Adipocyte (in vitro differentiated cells): ENCODE measurements around the gene RTN1.

Experiments
- DNase-seq: peaks from one replicate; pipeline ENCODE4 v3.0.0-alpha.2; 2015; ENCODE audit warnings: low read depth
- H3K27me3 ChIP-seq: replicated peaks from 2 replicates; pipeline ENCODE4 v1.7.0; 2013; ENCODE audit warnings: mild to moderate bottlenecking, low read length, moderate library complexity; ENCODE audit not compliant: control insufficient read depth, insufficient read depth
- H3K36me3 ChIP-seq: 2 replicates; pipeline ENCODE4 v1.7.0; 2013; ENCODE audit warnings: low read length, mild to moderate bottlenecking, moderate library complexity; ENCODE audit not compliant: control insufficient read depth, insufficient read depth, severe bottlenecking
- H3K4me1 ChIP-seq: 2 replicates; pipeline ENCODE4 v1.7.0; 2013; ENCODE audit warnings: mild to moderate bottlenecking, low read length, moderate library complexity; ENCODE audit not compliant: control insufficient read depth, insufficient read depth
- H3K4me3 ChIP-seq: 2 replicates; pipeline ENCODE4 v1.7.0; 2013; ENCODE audit warnings: mild to moderate bottlenecking, low read length, moderate library complexity
- H3K9ac ChIP-seq: 2 replicates; pipeline ENCODE4 v1.7.0; 2013; ENCODE audit warnings: mild to moderate bottlenecking, low read length, moderate library complexity
- H3K9me3 ChIP-seq: 2 replicates; pipeline ENCODE4 v1.7.0; 2013; ENCODE audit warnings: mild to moderate bottlenecking, low read length, moderate library complexity; ENCODE audit not compliant: control insufficient read depth

The RTN1 gene

GRCh38 chr14:59848671-59849070 lies 21.9 kb downstream of the RTN1 start:
- H3K36me3 ChIP-seq, result no peaks in the 10 kb centered on the region
- no peak for DNase-seq
- no peak overlapping the region for H3K4me3 ChIP-seq
- no peak overlapping the region for H3K9ac ChIP-seq
- no peaks in the 10 kb centered on the region for H3K27me3 ChIP-seq
- H3K4me1 ChIP-seq, result no peaks in the 10 kb centered on the region
- H3K9me3 ChIP-seq, result no peaks in the 10 kb centered on the region

- Histone ChIP-seq H3K4me1 (no peaks in the 10 kb centered on the region), H3K9ac (no peak overlapping the region), H3K4me3 (no peak overlapping the region), H3K9me3 (no peaks in the 10 kb centered on the region), H3K27me3 (no peaks in the 10 kb centered on the region), H3K36me3 (no peaks in the 10 kb centered on the region)
- no peak for DNase-seq
These were observed 22.9 kb downstream of the RTN1 start for GRCh38 chr14:59847711-59848110.

GRCh38 chr14:59846595-59846994 lies 24.0 kb downstream of the RTN1 start:
- Histone ChIP-seq H3K4me3 (no peak overlapping the region), H3K9me3 (no peaks in the 10 kb centered on the region), H3K27me3 (no peaks in the 10 kb centered on the region), H3K4me1 (no peaks in the 10 kb centered on the region), H3K9ac (no peak overlapping the region), H3K36me3 (no peaks in the 10 kb centered on the region)
- no peak for DNase-seq

- DNase-seq, result no peak
- no peaks in the 10 kb centered on the region for H3K9me3 ChIP-seq
- no peaks in the 10 kb centered on the region for H3K27me3 ChIP-seq
- H3K4me3 ChIP-seq, result no peak overlapping the region
- H3K4me1 ChIP-seq, result no peaks in the 10 kb centered on the region
- no peak overlapping the region for H3K9ac ChIP-seq
- no peaks in the 10 kb centered on the region for H3K36me3 ChIP-seq
These were observed 25.3 kb downstream of the RTN1 start for GRCh38 chr14:59845245-59845644.

GRCh38 chr14:59844186-59844812 lies 26.3 kb downstream of the RTN1 start:
- Histone ChIP-seq H3K9ac (no peak overlapping the region), H3K4me3 (no peak overlapping the region), H3K36me3 (no peaks in the 10 kb centered on the region), H3K27me3 (no peaks in the 10 kb centered on the region), H3K9me3 (no peaks in the 10 kb centered on the region), H3K4me1 (no peaks in the 10 kb centered on the region)
- no peak for DNase-seq

GRCh38 chr14:59836116-59836515 lies 34.5 kb downstream of the RTN1 start:
- no peak for DNase-seq
- H3K36me3 ChIP-seq, result no peaks in the 10 kb centered on the region

GRCh38 chr14:59832653-59833294 lies 37.8 kb downstream of the RTN1 start:
- H3K4me1 ChIP-seq, result peaks cover 13% of the 10 kb centered on the region
- no peaks in the 10 kb centered on the region for H3K27me3 ChIP-seq
- H3K4me3 ChIP-seq, result no peak overlapping the region
- H3K9me3 ChIP-seq, result no peaks in the 10 kb centered on the region
- no peak overlapping the region for H3K9ac ChIP-seq
- H3K36me3 ChIP-seq, result no peaks in the 10 kb centered on the region
- no peak for DNase-seq

More at GRCh38 chr14:59836116-59836515, 34.5 kb downstream of the RTN1 start:
- Histone ChIP-seq H3K27me3 (no peaks in the 10 kb centered on the region), H3K9ac (no peak overlapping the region), H3K4me1 (no peaks in the 10 kb centered on the region), H3K9me3 (no peaks in the 10 kb centered on the region), H3K4me3 (no peak overlapping the region)

GRCh38 chr14:59831121-59831730 lies 39.4 kb downstream of the RTN1 start:
- Histone ChIP-seq H3K27me3 (no peaks in the 10 kb centered on the region), H3K4me3 (no peak overlapping the region)

GRCh38 chr14:59830338-59830734 lies 40.2 kb downstream of the RTN1 start:
- Histone ChIP-seq H3K4me3 (no peak overlapping the region), H3K27me3 (no peaks in the 10 kb centered on the region), H3K9ac (no peak overlapping the region), H3K9me3 (no peaks in the 10 kb centered on the region), H3K4me1 (peaks cover 13% of the 10 kb centered on the region), H3K36me3 (no peaks in the 10 kb centered on the region)
- no peak for DNase-seq

More at GRCh38 chr14:59831121-59831730, 39.4 kb downstream of the RTN1 start:
- Histone ChIP-seq H3K36me3 (no peaks in the 10 kb centered on the region), H3K9me3 (no peaks in the 10 kb centered on the region), H3K4me1 (peaks cover 13% of the 10 kb centered on the region), H3K9ac (no peak overlapping the region)
- DNase-seq, result no peak

- no peak overlapping the region for H3K4me3 ChIP-seq
- H3K9me3 ChIP-seq, result no peaks in the 10 kb centered on the region
- H3K9ac ChIP-seq, result no peak overlapping the region
- no peaks in the 10 kb centered on the region for H3K36me3 ChIP-seq
- DNase-seq, result no peak
- H3K4me1 ChIP-seq, result peaks cover 13% of the 10 kb centered on the region
- H3K27me3 ChIP-seq, result no peaks in the 10 kb centered on the region
These were observed 40.9 kb downstream of the RTN1 start for GRCh38 chr14:59829469-59830337.

GRCh38 chr14:59828276-59828675 lies 42.3 kb downstream of the RTN1 start:
- Histone ChIP-seq H3K4me3 (no peak overlapping the region), H3K4me1 (peaks cover 13% of the 10 kb centered on the region), H3K27me3 (no peaks in the 10 kb centered on the region), H3K36me3 (no peaks in the 10 kb centered on the region), H3K9me3 (no peaks in the 10 kb centered on the region), H3K9ac (no peak overlapping the region)
- no peak for DNase-seq
